IMR-90 (cell line): Measurements from ENCODE around the gene SLC17A9. TPM values are rescaled to one million over a fixed set of nuclear protein-coding genes. Genes with fewer than 3 reads are reported as not detected.

Source experiments
- ATAC-seq: fragments of 200-7000 bp; cut with Tn5 transposase; 2 replicates; pipeline ENCODE4 v1.9.1; 2020; ENCODE audit warnings: low read depth, mild to moderate bottlenecking, moderate library complexity
- BruUV-seq: library from RNA; stranded (reverse); fragments of 400-500 nt; replicated peaks from 2 replicates; lab custom pipeline; 2021; lab: Mats Ljungman, UMichigan
- CTCF ChIA-PET: fragments of 300-600 bp; formaldehyde crosslinking; extraction: SDS; loops from one replicate; lab custom pipeline; 2021; ENCODE audit warnings: antibody characterized with exemption; lab: Yijun Ruan, JAX
- POLR2A ChIA-PET: fragments of 300-600 bp; sonication (Branson Sonifier 250); formaldehyde crosslinking; loops from one replicate; lab custom pipeline; 2022; ENCODE audit warnings: antibody characterized with exemption; ENCODE audit not compliant: unreplicated experiment; lab: Charles Lee
- DNase-seq: peaks from one replicate; pipeline ENCODE4 v3.0.0; 2013
- H2AFZ ChIP-seq: replicated peaks from 2 replicates; pipeline ENCODE3; 2013; ENCODE audit warnings: low read length, mild to moderate bottlenecking; ENCODE audit not compliant: poor library complexity
- H2AK5ac ChIP-seq: 2 replicates; pipeline ENCODE4 v1.6.1; 2013; ENCODE audit warnings: low read depth, low read length, inconsistent platforms
- H2AK9ac ChIP-seq: replicated peaks from 2 replicates; pipeline ENCODE3; 2013; ENCODE audit warnings: mild to moderate bottlenecking, low read depth, low read length, moderate library complexity; ENCODE audit not compliant: poor library complexity
- H2BK120ac ChIP-seq: 2 replicates; pipeline ENCODE4 v1.6.1; 2013; ENCODE audit warnings: low read depth, low read length, inconsistent platforms
- H2BK15ac ChIP-seq: 3 replicates; pipeline ENCODE4 v1.6.1; 2013; ENCODE audit warnings: low read depth, low read length, inconsistent platforms
- H2BK20ac ChIP-seq: 2 replicates; pipeline ENCODE4 v1.6.1; 2013; ENCODE audit warnings: low read depth, mild to moderate bottlenecking, inconsistent platforms, low read length, moderate library complexity
- H2BK5ac ChIP-seq: 2 replicates; pipeline ENCODE4 v1.6.1; 2013; ENCODE audit warnings: mild to moderate bottlenecking, low read depth, low read length, inconsistent platforms; ENCODE audit not compliant: poor library complexity, severe bottlenecking
- H3K14ac ChIP-seq: replicated peaks from 2 replicates; pipeline ENCODE4 v1.6.1; 2013; ENCODE audit warnings: low read depth, low read length, inconsistent platforms
- H3K18ac ChIP-seq: 2 replicates; pipeline ENCODE4 v1.6.1; 2013; ENCODE audit warnings: low read depth, low read length, control low read depth
- H3K23ac ChIP-seq: 2 replicates; pipeline ENCODE4 v1.6.1; 2013; ENCODE audit warnings: low read depth, low read length, inconsistent platforms
- H3K27ac ChIP-seq: 2 replicates; pipeline ENCODE4 v1.5.1; 2013; ENCODE audit warnings: mild to moderate bottlenecking, control low read depth, low read length; ENCODE audit not compliant: insufficient read depth
- H3K27me3 ChIP-seq: 2 replicates; pipeline ENCODE4 v1.6.1; 2013; ENCODE audit warnings: low read length; ENCODE audit not compliant: control insufficient read depth, insufficient read depth
- H3K36me3 ChIP-seq: 2 replicates; pipeline ENCODE4 v1.6.1; 2013; ENCODE audit warnings: low read length, mixed read lengths; ENCODE audit not compliant: control insufficient read depth, insufficient read depth
- H3K4ac ChIP-seq: 2 replicates; pipeline ENCODE4 v1.6.1; 2013; ENCODE audit warnings: low read depth, low read length, inconsistent platforms
- H3K4me1 ChIP-seq: 2 replicates; pipeline ENCODE4 v1.6.1; 2013; ENCODE audit warnings: low read length, mixed read lengths; ENCODE audit not compliant: control insufficient read depth, insufficient read depth
- H3K4me2 ChIP-seq: 2 replicates; pipeline ENCODE4 v1.6.1; 2013; ENCODE audit warnings: low read depth, mild to moderate bottlenecking, control low read depth, low read length, moderate library complexity
- H3K4me3 ChIP-seq: 2 replicates; pipeline ENCODE4 v1.5.1; 2013; ENCODE audit warnings: low read depth, mild to moderate bottlenecking, control low read depth, low read length, moderate library complexity; ENCODE audit not compliant: insufficient read depth
- H3K56ac ChIP-seq: 2 replicates; pipeline ENCODE4 v1.6.1; 2013; ENCODE audit warnings: low read length, inconsistent platforms; ENCODE audit not compliant: insufficient read depth; ENCODE audit errors: extremely low read depth
- H3K79me1 ChIP-seq, 2 experiments: 2 replicates each; pipeline ENCODE4 v1.6.1; 2013; ENCODE audit warnings: low read length in 2 of 2, inconsistent platforms in 1 of 2, low read depth in 1 of 2
- H3K9ac ChIP-seq: 2 replicates; pipeline ENCODE4 v1.6.1; 2013; ENCODE audit warnings: low read depth, low read length, control low read depth
- H3K9me1 ChIP-seq: 2 replicates; pipeline ENCODE4 v1.6.1; 2013; ENCODE audit warnings: low read length, inconsistent platforms; ENCODE audit not compliant: insufficient read depth
- H3K9me3 ChIP-seq: 2 replicates; pipeline ENCODE4 v1.6.1; 2013; ENCODE audit warnings: low read length; ENCODE audit not compliant: control insufficient read depth, insufficient read depth
- H4K20me1 ChIP-seq: 2 replicates; pipeline ENCODE4 v1.6.1; 2013; ENCODE audit warnings: low read length, inconsistent platforms; ENCODE audit not compliant: insufficient read depth
- H4K5ac ChIP-seq: 2 replicates; pipeline ENCODE4 v1.6.1; 2013; ENCODE audit warnings: mild to moderate bottlenecking, low read depth, low read length, control low read depth
- H4K8ac ChIP-seq, 2 experiments: 2 replicates each; pipeline ENCODE4 v1.6.1; 2013; ENCODE audit warnings: low read depth in 2 of 2, low read length in 2 of 2, control low read depth in 1 of 2, inconsistent platforms in 1 of 2
- H4K91ac ChIP-seq: 2 replicates; pipeline ENCODE4 v1.6.1; 2013; ENCODE audit warnings: low read depth, low read length, inconsistent platforms; ENCODE audit not compliant: insufficient read depth
- CHD1 ChIP-seq: IDR thresholded peaks from 2 replicates; pipeline ENCODE4 v1.6.1; 2012; ENCODE audit warnings: low read depth, low read length, improper control_type of control experiment
- POLR2A ChIP-seq: IDR thresholded peaks from 2 replicates; pipeline ENCODE4 v1.6.1; 2012; ENCODE audit warnings: mild to moderate bottlenecking, low read depth, low read length
- WGBS, 2 experiments: methylation state at CpG; one replicate each; pipeline versions ENCODE4 v1.1.5 to v1.1.7; 2013; ENCODE audit warnings: missing lambda C conversion rate in 2 of 2; ENCODE audit not compliant: insufficient read length in 1 of 2; ENCODE audit errors: extremely low coverage in 2 of 2; 5-methylcytosine and 5-hydroxymethylcytosine counted together
- dilution Hi-C: fragments of 300-500 bp; cut with HindIII; formaldehyde crosslinking; loops from one replicate; pipeline ENCODE4 v1.14.3; 2018; ENCODE audit warnings: low sequenced_read_pairs; ENCODE audit not compliant: unreplicated experiment
- in situ Hi-C: fragments of 300-500 bp; cut with MboI; formaldehyde crosslinking; loops from 3 replicates; pipeline ENCODE4 v1.14.3; 2019; ENCODE audit warnings: low sequenced_read_pairs, inconsistent platforms, mixed read lengths
- intact Hi-C: fragments of 100-400 bp; cut with micrococcal nuclease; formaldehyde crosslinking; loops from 2 replicates; pipeline ENCODE4 v1.10.0; 2022
- polyA plus RNA-seq, 3 experiments: library from polyadenylated mRNA; depleted of rRNA; stranded (reverse); fragments of >200 nt; gene quantifications; 2 replicates each; pipeline ENCODE4 v1.2.3, GENCODE V29; 2012; ENCODE audit warnings: low replicate concordance in 1 of 3
- total RNA-seq: library from RNA; depleted of rRNA; stranded (reverse); fragments of >200 nt; gene quantifications from 2 replicates; pipeline ENCODE4 v1.2.3, GENCODE V29; 2012
- TF ChIP-seq, protein P1 (sequence below): conservative IDR thresholded peaks from 2 replicates; pipeline ENCODE4 v1.5.1; 2012; ENCODE audit warnings: mild to moderate bottlenecking, low read depth, low read length, improper control_type of control experiment

Gene SLC17A9
- total and polyA plus RNA-seq, 2 of the 4 experiments (the other 2 are of a cell fraction) = 2.2 to 14.4 TPM

DNA sequence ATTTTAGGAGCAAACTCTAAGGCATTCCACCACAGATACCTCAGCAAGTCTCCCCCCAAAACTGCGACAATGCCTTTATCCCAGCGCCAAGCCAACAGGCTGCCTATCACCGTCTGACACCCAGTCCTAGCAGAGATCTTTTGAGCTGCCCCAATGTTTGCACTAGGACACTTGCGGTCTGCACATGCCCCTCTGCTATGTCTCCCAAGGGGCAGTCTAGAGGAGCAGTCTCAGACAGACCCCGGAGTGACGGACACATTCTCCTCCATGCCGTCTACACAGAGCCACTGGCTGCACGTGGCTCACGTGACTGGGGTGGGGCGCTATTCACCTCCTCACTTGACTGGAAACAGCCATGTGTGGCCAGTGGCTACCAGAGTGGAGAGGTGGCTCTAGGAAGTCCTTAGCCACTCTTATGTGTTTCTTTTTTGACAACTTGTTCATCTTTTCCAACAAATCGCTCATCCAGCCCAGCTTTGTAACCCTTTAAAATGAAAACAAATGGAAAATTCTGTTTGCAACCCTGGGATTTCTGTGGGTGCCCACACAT is 42.2 kb upstream of the SLC17A9 start:
- H3K27ac ChIP-seq = no peak overlapping the region
- no peak overlapping the region for H2BK5ac ChIP-seq
- ATAC-seq = no peak
- no peak overlapping the region for H4K8ac ChIP-seq
- H3K56ac ChIP-seq = no peak overlapping the region
- H3K4me3 ChIP-seq = no peak overlapping the region
- no TSS peak for BruUV-seq
- no peaks in the 10 kb centered on the region for H3K27me3 ChIP-seq
- H2BK15ac ChIP-seq = no peak overlapping the region
- in situ Hi-C loops (no loop called here), intact Hi-C loops (no loop called here), dilution Hi-C loops (no loop called here)
- H3K18ac ChIP-seq = no peak overlapping the region
- POLR2A ChIA-PET = no interaction called here
- H3K4me2 ChIP-seq = no peak overlapping the region
- H4K5ac ChIP-seq = no peak overlapping the region
- H3K9me3 ChIP-seq = no peaks in the 10 kb centered on the region
- H4K20me1 ChIP-seq = peaks cover 93% of the 10 kb centered on the region
- H2AFZ ChIP-seq = no peak overlapping the region
- no peak overlapping the region for H2AK5ac ChIP-seq
- no peak overlapping the region for H3K4ac ChIP-seq
- CTCF ChIA-PET = no interaction called here
- H3K9me1 ChIP-seq = peaks cover 15% of the 10 kb centered on the region
- no peak overlapping the region for H3K9ac ChIP-seq
- no peak overlapping the region for H2BK120ac ChIP-seq
- H2AK9ac ChIP-seq = no peak overlapping the region
- WGBS, 2 experiments = 93% methylated on average over 2 of the region's 11 CpGs; no CpG with 5 or more reads in 1 of the 2 experiments
- DNase-seq = no peak
- H3K14ac ChIP-seq = no peak overlapping the region
- peaks cover 15% of the 10 kb centered on the region for H3K4me1 ChIP-seq
- TF ChIP-seq, protein P1, sequence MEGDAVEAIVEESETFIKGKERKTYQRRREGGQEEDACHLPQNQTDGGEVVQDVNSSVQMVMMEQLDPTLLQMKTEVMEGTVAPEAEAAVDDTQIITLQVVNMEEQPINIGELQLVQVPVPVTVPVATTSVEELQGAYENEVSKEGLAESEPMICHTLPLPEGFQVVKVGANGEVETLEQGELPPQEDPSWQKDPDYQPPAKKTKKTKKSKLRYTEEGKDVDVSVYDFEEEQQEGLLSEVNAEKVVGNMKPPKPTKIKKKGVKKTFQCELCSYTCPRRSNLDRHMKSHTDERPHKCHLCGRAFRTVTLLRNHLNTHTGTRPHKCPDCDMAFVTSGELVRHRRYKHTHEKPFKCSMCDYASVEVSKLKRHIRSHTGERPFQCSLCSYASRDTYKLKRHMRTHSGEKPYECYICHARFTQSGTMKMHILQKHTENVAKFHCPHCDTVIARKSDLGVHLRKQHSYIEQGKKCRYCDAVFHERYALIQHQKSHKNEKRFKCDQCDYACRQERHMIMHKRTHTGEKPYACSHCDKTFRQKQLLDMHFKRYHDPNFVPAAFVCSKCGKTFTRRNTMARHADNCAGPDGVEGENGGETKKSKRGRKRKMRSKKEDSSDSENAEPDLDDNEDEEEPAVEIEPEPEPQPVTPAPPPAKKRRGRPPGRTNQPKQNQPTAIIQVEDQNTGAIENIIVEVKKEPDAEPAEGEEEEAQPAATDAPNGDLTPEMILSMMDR = no peak
- TF ChIP-seq POLR2A (no peak), CHD1 (no peak)
- H3K79me1 ChIP-seq = peaks cover 35 to 94% of the 10 kb centered on the region in 2 experiments
- no peak overlapping the region for H3K23ac ChIP-seq
- no peak overlapping the region for H2BK20ac ChIP-seq
- H4K91ac ChIP-seq = no peak overlapping the region
- peaks cover 69% of the 10 kb centered on the region for H3K36me3 ChIP-seq
